GM18520 (cell line): ENCODE data around the gene NAA80.
A peak's percentile ranks its signal among the peaks of the same experiment; 100 is the strongest.

ENCODE experiments used
- ATAC-seq: cut with Tn5 transposase; IDR thresholded peaks from one replicate; pipeline ENCODE4 v1.9.1; 2021; ENCODE audit not compliant: unreplicated experiment

Gene NAA80

GRCh38 chr3:50259432-50260026, 39.7 kb downstream of the NAA80 start:
- no peak for ATAC-seq

GRCh38 chr3:50258979-50259378, 40.2 kb downstream of the NAA80 start:
- ATAC-seq = no peak

- ATAC-seq = no peak
These were observed 41.0 kb downstream of the NAA80 start for GRCh38 chr3:50258029-50258680.

- no peak for ATAC-seq
These were observed 42.0 kb downstream of the NAA80 start for GRCh38 chr3:50256978-50257890.

GRCh38 chr3:50255251-50255615, 44.0 kb downstream of the NAA80 start:
- ATAC-seq = no peak

GRCh38 chr3:50254577-50255250, 44.5 kb downstream of the NAA80 start:
- no peak for ATAC-seq

- ATAC-seq = no peak
These were observed 48.0 kb downstream of the NAA80 start for GRCh38 chr3:50251220-50251619.

GRCh38 chr3:50250514-50250913, 48.7 kb downstream of the NAA80 start:
- no peak for ATAC-seq

- no peak for ATAC-seq
These were observed 49.7 kb downstream of the NAA80 start for GRCh38 chr3:50249457-50249856.

- ATAC-seq = no peak
These were observed 50.8 kb downstream of the NAA80 start for GRCh38 chr3:50248387-50248786.

GRCh38 chr3:50246517-50246954, 52.7 kb downstream of the NAA80 start:
- ATAC-seq = peak; percentile 16
